B cell (primary cell): ENCODE results near the gene ATP10B. TPM values are rescaled to one million over a fixed set of nuclear protein-coding genes. Genes with fewer than 3 reads are reported as not detected.

ENCODE experiments used
- ATAC-seq: fragments of 200-7000 bp; cut with Tn5 transposase; one replicate; pipeline ENCODE4 v1.10.0; 2021; ENCODE audit warnings: low read depth, mild to moderate bottlenecking, moderate number of reproducible peaks, moderate library complexity
- CTCF ChIA-PET: fragments of 350-600 bp; sonication (Branson Sonifier 250); formaldehyde crosslinking; loops from one replicate; lab custom pipeline; 2021; ENCODE audit warnings: antibody characterized with exemption, inconsistent platforms; lab: Charles Lee
- POLR2A ChIA-PET: fragments of 350-600 bp; sonication (Branson Sonifier 250); formaldehyde crosslinking; loops from one replicate; lab custom pipeline; 2021; ENCODE audit warnings: antibody characterized with exemption; lab: Charles Lee
- DNase-seq: peaks from one replicate; pipeline ENCODE4 v3.0.0; 2013
- H2AFZ ChIP-seq: 2 replicates; pipeline ENCODE4 v1.6.1; 2012; ENCODE audit warnings: mild to moderate bottlenecking, low read depth, low read length; ENCODE audit not compliant: insufficient read depth, poor library complexity, severe bottlenecking
- H3K27ac ChIP-seq, 2 donors: 1 replicate in 1 of 2; 2 replicates in 1 of 2; pipeline ENCODE4 v1.5.1; 2012 to 2013; ENCODE audit warnings: low read length in 2 of 2, mild to moderate bottlenecking in 2 of 2, moderate library complexity in 1 of 2
- H3K27me3 ChIP-seq, 4 experiments: fragments of 200-600 bp in 1 of 4; sonication (generic) in 1 of 4; replicated peaks in 1 of 4; 1 replicate in 2 of 4; 2 replicates in 2 of 4; pipeline versions ENCODE4 v1.6.1 to v1.7.0; 2013 to 2016; ENCODE audit warnings: low read length in 3 of 4, mild to moderate bottlenecking in 2 of 4, mixed read lengths in 1 of 4, moderate library complexity in 1 of 4; ENCODE audit not compliant: insufficient read depth in 4 of 4, control insufficient read depth in 3 of 4; ENCODE audit errors: control extremely low read depth in 1 of 4
- H3K36me3 ChIP-seq, 2 experiments: replicated peaks in 1 of 2; 1 replicate in 1 of 2; 2 replicates in 1 of 2; pipeline versions ENCODE4 v1.6.1 to v1.7.1; 2013; ENCODE audit warnings: low read length in 1 of 2; ENCODE audit not compliant: insufficient read depth in 2 of 2, control insufficient read depth in 1 of 2; ENCODE audit errors: control extremely low read depth in 1 of 2, extremely low read depth in 1 of 2
- H3K4me1 ChIP-seq, 2 donors: fragments of 200-600 bp in 1 of 2; sonication (generic) in 1 of 2; 1 replicate in 1 of 2; 2 replicates in 1 of 2; pipeline versions ENCODE4 v1.5.1 to v1.6.1; 2013 to 2017; ENCODE audit warnings: low read length in 2 of 2; ENCODE audit not compliant: control insufficient read depth in 2 of 2, insufficient read depth in 2 of 2
- H3K4me2 ChIP-seq: replicated peaks from 2 replicates; pipeline ENCODE3; 2012; ENCODE audit warnings: mild to moderate bottlenecking, low read depth, low read length; ENCODE audit not compliant: poor library complexity, severe bottlenecking
- H3K4me3 ChIP-seq, 5 experiments: fragments of 200-600 bp in 1 of 5; sonication (generic) in 1 of 5; 1 replicate in 3 of 5; 2 replicates in 2 of 5; pipeline versions ENCODE4 v1.5.1 to v1.7.0; 2011 to 2016; ENCODE audit warnings: low read length in 4 of 5, mild to moderate bottlenecking in 4 of 5, low read depth in 2 of 5, control low read depth in 1 of 5, moderate library complexity in 1 of 5; ENCODE audit not compliant: insufficient read depth in 1 of 5; ENCODE audit errors: control extremely low read depth in 1 of 5, extremely low read depth in 1 of 5
- H3K79me2 ChIP-seq: fragments of 200-600 bp; sonication (generic); one replicate; pipeline ENCODE4 v1.6.0; 2016; ENCODE audit warnings: low read length; ENCODE audit not compliant: control insufficient read depth, insufficient read depth
- H3K9ac ChIP-seq: fragments of 200-600 bp; sonication (generic); 2 replicates; pipeline ENCODE4 v1.6.1; 2017; ENCODE audit warnings: mild to moderate bottlenecking, low read length, moderate library complexity
- H3K9me3 ChIP-seq, 3 donors: one replicate each; pipeline versions ENCODE4 v1.6.1 to v1.7.1; 2013; ENCODE audit warnings: low read length in 2 of 3; ENCODE audit not compliant: control insufficient read depth in 2 of 3, insufficient read depth in 1 of 3; ENCODE audit errors: control extremely low read depth in 1 of 3
- H4K20me1 ChIP-seq: 2 replicates; pipeline ENCODE4 v1.6.0; 2012; ENCODE audit warnings: mild to moderate bottlenecking, low read length; ENCODE audit not compliant: insufficient read depth, control insufficient read depth, poor library complexity, severe bottlenecking
- H3K27ac Mint-ChIP-seq: one replicate; pipeline ENCODE4 v1.8.0; 2021; ENCODE audit warnings: mixed read lengths
- H3K27me3 Mint-ChIP-seq: one replicate; pipeline ENCODE4 v1.8.0; 2021; ENCODE audit warnings: mixed read lengths
- H3K4me1 Mint-ChIP-seq: one replicate; pipeline ENCODE4 v1.8.0; 2021; ENCODE audit warnings: mixed read lengths
- H3K4me3 Mint-ChIP-seq: one replicate; pipeline ENCODE4 v1.8.0; 2021; ENCODE audit warnings: mixed read lengths
- H3K9me3 Mint-ChIP-seq: one replicate; pipeline ENCODE4 v1.8.0; 2022; ENCODE audit warnings: mixed read lengths; ENCODE audit not compliant: insufficient read depth
- CTCF ChIP-seq: fragments of 200-600 bp; IDR thresholded peaks from one replicate; pipeline ENCODE4 v1.8.0; 2022; ENCODE audit warnings: antibody characterized with exemption, mild to moderate bottlenecking
- EZH2 ChIP-seq: IDR thresholded peaks from 2 replicates; pipeline ENCODE4 v1.6.1; 2012; ENCODE audit warnings: borderline replicate concordance, low read depth, mild to moderate bottlenecking, moderate library complexity, low read length; ENCODE audit not compliant: insufficient read depth, poor library complexity, severe bottlenecking
- whole genome bisulfite sequencing: methylation state at CpG from one replicate; pipeline ENCODE4 v1.1.5; 2013; ENCODE audit warnings: missing lambda C conversion rate; ENCODE audit not compliant: insufficient coverage; 5-methylcytosine and 5-hydroxymethylcytosine counted together
- intact Hi-C: fragments of 100-400 bp; cut with micrococcal nuclease; formaldehyde crosslinking; loops from one replicate; pipeline ENCODE4 v1.10.0; 2022
- polyA plus RNA-seq: library from polyadenylated mRNA; depleted of rRNA; stranded (reverse); fragments of >200 nt; gene quantifications from 2 replicates; pipeline ENCODE4 v1.2.3, GENCODE V29; 2012
- total RNA-seq, 2 donors: library from RNA; stranded (reverse); fragments of 120-200 nt in 1 of 2; gene quantifications; 1 replicate in 1 of 2; 2 replicates in 1 of 2; pipeline versions ENCODE4 v1.2.3 to v1.2.4, GENCODE V29; 2013 to 2022

ATP10B gene
- total and polyA plus RNA-seq, 2 donors (not counting 1 experiment from before 2014, with no cell fraction given), result not detected

GRCh38 chr5:160523502-160524163, 328.4 kb downstream of the ATP10B start:
- Histone ChIP-seq H3K4me2 (no peak overlapping the region), H3K9me3 (no peaks in the 10 kb centered on the region), H3K79me2 (no peaks in the 10 kb centered on the region), H3K27me3 (no peaks in the 10 kb centered on the region), H3K9ac (no peak overlapping the region), H3K27ac (no peak overlapping the region), H3K36me3 (no peaks in the 10 kb centered on the region), H3K4me3 (no peak overlapping the region), H3K4me1 (no peaks in the 10 kb centered on the region), H4K20me1 (no peaks in the 10 kb centered on the region), H2AFZ (no peak overlapping the region)
- no peak for TF ChIP-seq EZH2
- H3K27ac Mint-ChIP-seq, result no peak overlapping the region
- H3K4me1 Mint-ChIP-seq, result no peaks in the 10 kb centered on the region
- H3K27me3 Mint-ChIP-seq, result peaks cover 6% of the 10 kb centered on the region
- ChIA-PET POLR2A (no interaction called here), CTCF (no interaction called here)
- WGBS, result 100% methylated on average over 2 of the region's 4 CpGs
- intact Hi-C loops, result no loop called here
- DNase-seq (no peak), ATAC-seq (no peak)
- H3K9me3 Mint-ChIP-seq, result no peaks in the 10 kb centered on the region
- no peak overlapping the region for H3K4me3 Mint-ChIP-seq

- H3K4me3 Mint-ChIP-seq, result no peak overlapping the region
- DNase-seq (no peak), ATAC-seq (no peak)
- no peak overlapping the region for H3K27ac Mint-ChIP-seq
- Histone ChIP-seq H3K4me3 (no peak overlapping the region), H3K9me3 (no peaks in the 10 kb centered on the region), H3K9ac (no peak overlapping the region), H3K36me3 (no peaks in the 10 kb centered on the region), H3K4me2 (no peak overlapping the region), H3K27me3 (no peaks in the 10 kb centered on the region), H3K4me1 (no peaks in the 10 kb centered on the region), H4K20me1 (no peaks in the 10 kb centered on the region), H3K79me2 (no peaks in the 10 kb centered on the region), H3K27ac (no peak overlapping the region), H2AFZ (no peak overlapping the region)
- CTCF ChIA-PET, result interaction anchor here (1.8 kb wide), 1 partner anchor 14 kb away, joined by 6 read pairs; no protein-coding TSS in a partner anchor
- H3K4me1 Mint-ChIP-seq, result no peaks in the 10 kb centered on the region
- no peaks in the 10 kb centered on the region for H3K27me3 Mint-ChIP-seq
- intact Hi-C loops, result no loop called here
- H3K9me3 Mint-ChIP-seq, result no peaks in the 10 kb centered on the region
- POLR2A ChIA-PET, result no interaction called here
- no peak for TF ChIP-seq EZH2
- no peak for TF ChIP-seq CTCF
These were observed 330.7 kb downstream of the ATP10B start for GRCh38 chr5:160521392-160521663.
